HepG2 (cell line): Measurements from ENCODE around the gene GGA3. TPM values are rescaled to one million over a fixed set of nuclear protein-coding genes. Genes with fewer than 3 reads are reported as not detected.
A peak's percentile ranks its signal among the peaks of the same experiment; 100 is the strongest.

Experiments
- BCL6 ChIP-seq: IDR thresholded peaks from 2 replicates; pipeline ENCODE4 v1.6.1; 2016; ENCODE audit warnings: missing genetic modification reagents, missing compliant biosample characterization
- DNMT1 ChIP-seq: sonication (generic); formaldehyde crosslinking; IDR thresholded peaks from 2 replicates; pipeline ENCODE4 v1.5.1; 2020; ENCODE audit warnings: mild to moderate bottlenecking, missing genetic modification reagents
- HES4 ChIP-seq: sonication (generic); formaldehyde crosslinking; IDR thresholded peaks from 2 replicates; pipeline ENCODE4 v1.9.0; 2021; ENCODE audit warnings: mild to moderate bottlenecking, missing genetic modification reagents, borderline replicate concordance
- IKZF4 ChIP-seq: sonication (generic); formaldehyde crosslinking; IDR thresholded peaks from 2 replicates; pipeline ENCODE4 v1.5.1; 2020; ENCODE audit warnings: borderline replicate concordance, mild to moderate bottlenecking, low read depth, missing genetic modification reagents; ENCODE audit errors: not compliant biosample characterization
- KDM2A ChIP-seq: sonication (generic); formaldehyde crosslinking; IDR thresholded peaks from 2 replicates; pipeline ENCODE4 v1.4.0; 2020; ENCODE audit warnings: low read depth, missing genetic modification reagents, borderline replicate concordance
- KLF13 ChIP-seq: sonication (generic); formaldehyde crosslinking; IDR thresholded peaks from 2 replicates; pipeline ENCODE4 v1.4.0; 2020; ENCODE audit warnings: mild to moderate bottlenecking, missing genetic modification reagents
- KLF16 ChIP-seq, 2 experiments: sonication (generic) in 1 of 2; formaldehyde crosslinking in 1 of 2; IDR thresholded peaks; 2 replicates each; pipeline versions ENCODE4 v1.6.1 to v1.8.0; 2016 to 2023; ENCODE audit warnings: missing genetic modification reagents in 2 of 2, missing compliant biosample characterization in 1 of 2
- NFKB2 ChIP-seq: sonication (generic); formaldehyde crosslinking; IDR thresholded peaks from 2 replicates; pipeline ENCODE4 v1.4.0; 2020; ENCODE audit warnings: missing genetic modification reagents, borderline replicate concordance
- RARA ChIP-seq: IDR thresholded peaks from 2 replicates; pipeline ENCODE4 v1.6.1; 2016; ENCODE audit warnings: missing genetic modification reagents, missing compliant biosample characterization
- RXRB ChIP-seq: IDR thresholded peaks from 2 replicates; pipeline ENCODE4 v1.6.1; 2016; ENCODE audit warnings: borderline replicate concordance, missing genetic modification reagents, missing compliant biosample characterization
- SAP130 ChIP-seq: IDR thresholded peaks from 2 replicates; pipeline ENCODE4 v1.6.1; 2016; ENCODE audit warnings: low read depth
- STAG1 ChIP-seq: sonication (generic); formaldehyde crosslinking; IDR thresholded peaks from 2 replicates; pipeline ENCODE4 v1.4.0; 2020; ENCODE audit warnings: missing genetic modification reagents
- TCF12 ChIP-seq, 2 experiments: fragments of 450-650 bp in 1 of 2; sonication (generic) in 1 of 2; formaldehyde crosslinking in 1 of 2; IDR thresholded peaks; 2 replicates each; pipeline versions ENCODE4 v1.6.1 to v1.8.0; 2017 to 2022; ENCODE audit warnings: antibody characterized with exemption in 1 of 2, mild to moderate bottlenecking in 1 of 2, missing genetic modification reagents in 1 of 2, moderate library complexity in 1 of 2
- ZNF605 ChIP-seq: sonication (generic); formaldehyde crosslinking; IDR thresholded peaks from 2 replicates; pipeline ENCODE4 v1.8.0; 2022; ENCODE audit warnings: mild to moderate bottlenecking, missing genetic modification reagents
- ZNF780A ChIP-seq: sonication (generic); formaldehyde crosslinking; IDR thresholded peaks from 2 replicates; pipeline ENCODE4 v1.8.0; 2022; ENCODE audit warnings: mild to moderate bottlenecking, missing genetic modification reagents, moderate library complexity
- polyA plus RNA-seq, 8 experiments: library from polyadenylated mRNA; depleted of rRNA in 3 of 8; stranded (reverse) in 7 of 8; unstranded in 1 of 8; fragments of >200 nt; fragmentation: Illumina TruSeq in 4 of 8; extraction: Trizol in 4 of 8; gene quantifications; 2 replicates each; pipeline versions ENCODE4 v1.2.1 to v1.2.3, GENCODE V29; 2011 to 2016; ENCODE audit warnings: low read depth in 4 of 8, missing spikeins in 1 of 8, mixed read lengths in 1 of 8; ENCODE audit not compliant: insufficient read depth in 1 of 8
- total RNA-seq, 5 experiments: library from RNA; depleted of rRNA; stranded (reverse); fragments of >200 nt; fragmentation: Illumina TruSeq; extraction: Trizol; gene quantifications; 2 replicates each; pipeline ENCODE4 v1.2.3, GENCODE V29; 2016; ENCODE audit warnings: low read depth in 1 of 5
- TF ChIP-seq, protein P1 (sequence below): sonication (generic); formaldehyde crosslinking; IDR thresholded peaks from 2 replicates; pipeline ENCODE4 v1.4.0; 2020; ENCODE audit warnings: mild to moderate bottlenecking, missing genetic modification reagents
- TF ChIP-seq, protein P2 (sequence below): sonication (generic); formaldehyde crosslinking; IDR thresholded peaks from 2 replicates; pipeline ENCODE4 v1.5.0; 2020; ENCODE audit warnings: mild to moderate bottlenecking, missing genetic modification reagents, borderline replicate concordance
- TF ChIP-seq, protein P3 (sequence below): sonication (generic); formaldehyde crosslinking; IDR thresholded peaks from 2 replicates; pipeline ENCODE4 v1.4.0; 2020; ENCODE audit warnings: missing genetic modification reagents
- TF ChIP-seq, protein P4 (sequence below): sonication (generic); formaldehyde crosslinking; IDR thresholded peaks from 2 replicates; pipeline ENCODE4 v1.9.0; 2022; ENCODE audit warnings: low read depth, missing genetic modification reagents

Gene GGA3
- total and polyA plus RNA-seq, 2 of the 13 experiments (the other 11 are each of a cell fraction or from before 2014, with no cell fraction given) = 28.4 to 43.7 TPM

DNA sequence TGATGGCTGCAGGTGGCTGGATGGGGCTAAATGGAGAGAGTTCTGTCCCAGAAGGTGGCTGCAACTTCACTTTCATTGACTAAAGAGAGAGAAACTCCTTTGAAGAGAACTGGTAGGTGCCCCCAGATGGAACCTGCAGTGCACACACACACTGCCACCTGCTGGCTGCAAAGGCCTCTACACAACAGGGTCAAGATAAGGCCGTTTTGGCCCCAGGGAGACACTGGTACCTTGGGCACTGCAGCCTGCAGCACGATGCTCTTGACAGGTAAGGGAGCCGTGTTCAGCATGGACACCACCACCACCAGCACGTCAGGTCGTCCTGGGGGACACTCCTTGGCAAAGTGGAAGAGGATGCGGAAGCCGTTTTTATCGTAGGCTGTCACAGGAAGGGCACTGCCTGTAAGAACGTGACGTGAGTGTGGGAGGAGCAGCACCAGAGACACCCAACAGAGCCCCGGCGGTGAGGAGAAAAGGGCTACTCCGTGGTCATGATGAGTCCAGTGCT is 22.7 kb downstream of the GGA3 start (continued):
- TF ChIP-seq, protein P1, sequence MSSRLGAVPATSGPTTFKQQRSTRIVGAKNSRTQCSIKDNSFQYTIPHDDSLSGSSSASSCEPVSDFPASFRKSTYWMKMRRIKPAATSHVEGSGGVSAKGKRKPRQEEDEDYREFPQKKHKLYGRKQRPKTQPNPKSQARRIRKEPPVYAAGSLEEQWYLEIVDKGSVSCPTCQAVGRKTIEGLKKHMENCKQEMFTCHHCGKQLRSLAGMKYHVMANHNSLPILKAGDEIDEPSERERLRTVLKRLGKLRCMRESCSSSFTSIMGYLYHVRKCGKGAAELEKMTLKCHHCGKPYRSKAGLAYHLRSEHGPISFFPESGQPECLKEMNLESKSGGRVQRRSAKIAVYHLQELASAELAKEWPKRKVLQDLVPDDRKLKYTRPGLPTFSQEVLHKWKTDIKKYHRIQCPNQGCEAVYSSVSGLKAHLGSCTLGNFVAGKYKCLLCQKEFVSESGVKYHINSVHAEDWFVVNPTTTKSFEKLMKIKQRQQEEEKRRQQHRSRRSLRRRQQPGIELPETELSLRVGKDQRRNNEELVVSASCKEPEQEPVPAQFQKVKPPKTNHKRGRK = peak; percentile 44; the same call in 1 of the 2 replicates
- TF ChIP-seq DNMT1 (CRISPR knock-in tag) (0 out of 2 replicates have a peak, but pooled peaks have one; percentile 18), RXRB (CRISPR knock-in tag) (peak; percentile 47; the same call in 1 of the 2 replicates), KLF16 (CRISPR knock-in tag; IDR thresholded peaks at IDR 0.05) (no peak), KLF13 (CRISPR knock-in tag) (peak; percentile 50; the same call in 1 of the 2 replicates), STAG1 (CRISPR knock-in tag) (peak; percentile 72), ZNF605 (CRISPR knock-in tag) (0 out of 2 replicates have a peak, but pooled peaks have one; percentile 31), HES4 (CRISPR knock-in tag) (no peak), IKZF4 (peak; percentile 45), BCL6 (no peak), KDM2A (CRISPR knock-in tag) (peak; percentile 17; the same call in 1 of the 2 replicates), RARA (CRISPR knock-in tag) (no peak), NFKB2 (0 out of 2 replicates have a peak, but pooled peaks have one; percentile 24), ZNF780A (CRISPR knock-in tag) (no peak), TCF12 (IDR thresholded peaks at IDR 0.05) (no peak), TCF12 (CRISPR knock-in tag; IDR thresholded peaks at IDR 0.05) (no peak), SAP130 (0 out of 2 replicates have a peak, but pooled peaks have one; percentile 19)
- TF ChIP-seq, protein P2, sequence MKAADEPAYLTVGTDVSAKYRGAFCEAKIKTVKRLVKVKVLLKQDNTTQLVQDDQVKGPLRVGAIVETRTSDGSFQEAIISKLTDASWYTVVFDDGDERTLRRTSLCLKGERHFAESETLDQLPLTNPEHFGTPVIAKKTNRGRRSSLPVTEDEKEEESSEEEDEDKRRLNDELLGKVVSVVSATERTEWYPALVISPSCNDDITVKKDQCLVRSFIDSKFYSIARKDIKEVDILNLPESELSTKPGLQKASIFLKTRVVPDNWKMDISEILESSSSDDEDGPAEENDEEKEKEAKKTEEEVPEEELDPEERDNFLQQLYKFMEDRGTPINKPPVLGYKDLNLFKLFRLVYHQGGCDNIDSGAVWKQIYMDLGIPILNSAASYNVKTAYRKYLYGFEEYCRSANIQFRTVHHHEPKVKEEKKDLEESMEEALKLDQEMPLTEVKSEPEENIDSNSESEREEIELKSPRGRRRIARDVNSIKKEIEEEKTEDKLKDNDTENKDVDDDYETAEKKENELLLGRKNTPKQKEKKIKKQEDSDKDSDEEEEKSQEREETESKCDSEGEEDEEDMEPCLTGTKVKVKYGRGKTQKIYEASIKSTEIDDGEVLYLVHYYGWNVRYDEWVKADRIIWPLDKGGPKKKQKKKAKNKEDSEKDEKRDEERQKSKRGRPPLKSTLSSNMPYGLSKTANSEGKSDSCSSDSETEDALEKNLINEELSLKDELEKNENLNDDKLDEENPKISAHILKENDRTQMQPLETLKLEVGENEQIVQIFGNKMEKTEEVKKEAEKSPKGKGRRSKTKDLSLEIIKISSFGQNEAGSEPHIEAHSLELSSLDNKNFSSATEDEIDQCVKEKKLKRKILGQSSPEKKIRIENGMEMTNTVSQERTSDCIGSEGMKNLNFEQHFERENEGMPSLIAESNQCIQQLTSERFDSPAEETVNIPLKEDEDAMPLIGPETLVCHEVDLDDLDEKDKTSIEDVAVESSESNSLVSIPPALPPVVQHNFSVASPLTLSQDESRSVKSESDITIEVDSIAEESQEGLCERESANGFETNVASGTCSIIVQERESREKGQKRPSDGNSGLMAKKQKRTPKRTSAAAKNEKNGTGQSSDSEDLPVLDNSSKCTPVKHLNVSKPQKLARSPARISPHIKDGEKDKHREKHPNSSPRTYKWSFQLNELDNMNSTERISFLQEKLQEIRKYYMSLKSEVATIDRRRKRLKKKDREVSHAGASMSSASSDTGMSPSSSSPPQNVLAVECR (CRISPR knock-in tag) = peak; percentile 32; the same call in 1 of the 2 replicates
- TF ChIP-seq, protein P3, sequence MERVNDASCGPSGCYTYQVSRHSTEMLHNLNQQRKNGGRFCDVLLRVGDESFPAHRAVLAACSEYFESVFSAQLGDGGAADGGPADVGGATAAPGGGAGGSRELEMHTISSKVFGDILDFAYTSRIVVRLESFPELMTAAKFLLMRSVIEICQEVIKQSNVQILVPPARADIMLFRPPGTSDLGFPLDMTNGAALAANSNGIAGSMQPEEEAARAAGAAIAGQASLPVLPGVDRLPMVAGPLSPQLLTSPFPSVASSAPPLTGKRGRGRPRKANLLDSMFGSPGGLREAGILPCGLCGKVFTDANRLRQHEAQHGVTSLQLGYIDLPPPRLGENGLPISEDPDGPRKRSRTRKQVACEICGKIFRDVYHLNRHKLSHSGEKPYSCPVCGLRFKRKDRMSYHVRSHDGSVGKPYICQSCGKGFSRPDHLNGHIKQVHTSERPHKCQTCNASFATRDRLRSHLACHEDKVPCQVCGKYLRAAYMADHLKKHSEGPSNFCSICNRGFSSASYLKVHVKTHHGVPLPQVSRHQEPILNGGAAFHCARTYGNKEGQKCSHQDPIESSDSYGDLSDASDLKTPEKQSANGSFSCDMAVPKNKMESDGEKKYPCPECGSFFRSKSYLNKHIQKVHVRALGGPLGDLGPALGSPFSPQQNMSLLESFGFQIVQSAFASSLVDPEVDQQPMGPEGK (CRISPR knock-in tag) = peak; percentile 60; the same call in 1 of the 2 replicates
- TF ChIP-seq, protein P4, sequence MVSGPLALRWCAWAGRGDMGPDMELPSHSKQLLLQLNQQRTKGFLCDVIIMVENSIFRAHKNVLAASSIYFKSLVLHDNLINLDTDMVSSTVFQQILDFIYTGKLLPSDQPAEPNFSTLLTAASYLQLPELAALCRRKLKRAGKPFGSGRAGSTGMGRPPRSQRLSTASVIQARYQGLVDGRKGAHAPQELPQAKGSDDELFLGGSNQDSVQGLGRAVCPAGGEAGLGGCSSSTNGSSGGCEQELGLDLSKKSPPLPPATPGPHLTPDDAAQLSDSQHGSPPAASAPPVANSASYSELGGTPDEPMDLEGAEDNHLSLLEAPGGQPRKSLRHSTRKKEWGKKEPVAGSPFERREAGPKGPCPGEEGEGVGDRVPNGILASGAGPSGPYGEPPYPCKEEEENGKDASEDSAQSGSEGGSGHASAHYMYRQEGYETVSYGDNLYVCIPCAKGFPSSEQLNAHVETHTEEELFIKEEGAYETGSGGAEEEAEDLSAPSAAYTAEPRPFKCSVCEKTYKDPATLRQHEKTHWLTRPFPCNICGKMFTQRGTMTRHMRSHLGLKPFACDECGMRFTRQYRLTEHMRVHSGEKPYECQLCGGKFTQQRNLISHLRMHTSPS (CRISPR knock-in tag) = peak; percentile 23; the same call in 1 of the 2 replicates
